ENCODE data around the gene BACH2.
A peak's percentile ranks its signal among the peaks of the same experiment; 100 is the strongest.
"Not testable (repeated sequence)": the region's sequence is repeated elsewhere in the genome, so short reads cannot be mapped to it uniquely, and the experiment has no call there.

Gene BACH2

DNA sequence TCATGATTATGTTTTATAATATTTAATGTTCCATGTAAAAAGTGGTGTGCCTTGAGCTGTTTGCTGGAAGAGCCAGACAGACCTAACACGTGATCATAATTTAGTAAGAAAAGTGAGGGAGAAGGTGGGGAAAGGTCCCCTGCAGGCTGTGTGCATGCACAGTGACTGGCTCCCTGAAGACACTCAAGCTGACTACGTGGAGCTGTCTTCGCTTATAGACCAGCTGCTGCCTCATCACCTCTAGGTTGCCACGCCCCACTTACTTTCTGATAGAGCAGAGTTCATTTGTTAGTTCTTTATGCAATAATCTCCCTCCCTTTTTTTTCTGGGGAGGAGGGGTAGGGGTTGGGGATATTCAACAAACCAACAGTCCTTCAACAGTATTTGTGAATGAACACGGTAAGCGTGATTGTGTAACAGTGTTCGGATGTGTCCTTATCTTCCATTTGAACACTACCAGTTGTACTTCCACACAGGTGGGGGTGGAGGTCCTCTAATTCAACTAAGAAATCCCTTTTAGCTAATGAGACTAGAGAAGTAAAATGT lies 157.3 kb downstream of the BACH2 start:
- H3K79me2 ChIP-seq (ENCODE audit: control insufficient read depth, insufficient read depth, low read length, unreplicated experiment), result no peaks in the 10 kb centered on the region
- H3K27ac ChIP-seq (ENCODE audit: low read depth, low read length), result no peak overlapping the region

GRCh38 chr6:90136837-90137568 lies 159.6 kb downstream of the BACH2 start:
- no peak overlapping the region for H3K4me3 ChIP-seq (ENCODE audit: low read depth, low read length)
- no peaks in the 10 kb centered on the region for H3K79me2 ChIP-seq (ENCODE audit: control insufficient read depth, insufficient read depth, low read length, unreplicated experiment)
- no peak overlapping the region for H2AFZ ChIP-seq (ENCODE audit: low read length, unreplicated experiment)
- no peaks in the 10 kb centered on the region for H3K36me3 ChIP-seq (ENCODE audit: insufficient read depth, low read length)
- H3K27me3 ChIP-seq (ENCODE audit: insufficient read depth, low read length), result no peaks in the 10 kb centered on the region
- H3K27ac ChIP-seq (ENCODE audit: low read depth, low read length), result no peak overlapping the region
- H3K4me1 ChIP-seq (ENCODE audit: control insufficient read depth, insufficient read depth, low read length, unreplicated experiment), result peaks cover 10% of the 10 kb centered on the region

More for the DNA sequence above, 157.3 kb downstream of the BACH2 start:
- Histone ChIP-seq H2AFZ (ENCODE audit: low read length, unreplicated experiment) (no peak overlapping the region), H3K36me3 (ENCODE audit: insufficient read depth, low read length) (no peaks in the 10 kb centered on the region), H3K27me3 (ENCODE audit: insufficient read depth, low read length) (peaks cover 6% of the 10 kb centered on the region; the same call in 1 of the 2 replicates), H3K4me1 (ENCODE audit: control insufficient read depth, insufficient read depth, low read length, unreplicated experiment) (peaks cover 10% of the 10 kb centered on the region), H3K4me3 (ENCODE audit: low read depth, low read length) (no peak overlapping the region)

DNA sequence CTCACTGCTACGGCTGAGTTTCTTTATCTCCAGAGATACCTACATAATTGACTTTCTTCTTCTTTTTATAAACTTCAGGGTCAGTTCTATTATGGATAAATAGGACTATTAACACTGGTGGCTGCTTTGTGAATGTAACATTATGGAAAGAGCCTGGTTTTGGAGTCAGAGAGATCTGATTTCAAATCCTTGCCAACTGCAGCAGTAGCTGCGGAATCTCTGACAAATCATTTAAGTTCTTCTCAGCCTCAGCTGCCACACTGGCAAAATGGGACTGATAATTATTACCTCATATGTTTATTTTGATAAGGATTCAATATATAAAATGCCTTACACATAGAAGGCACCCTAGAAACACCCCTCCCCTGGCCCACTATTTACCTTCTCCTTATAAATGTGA lies 160.5 kb downstream of the BACH2 start:
- Histone ChIP-seq H3K27ac (ENCODE audit: low read depth, low read length) (no peak overlapping the region), H3K27me3 (ENCODE audit: insufficient read depth, low read length) (no peaks in the 10 kb centered on the region), H2AFZ (ENCODE audit: low read length, unreplicated experiment) (peak overlapping the region; percentile 6), H3K36me3 (ENCODE audit: insufficient read depth, low read length) (no peaks in the 10 kb centered on the region), H3K4me1 (ENCODE audit: control insufficient read depth, insufficient read depth, low read length, unreplicated experiment) (peaks cover 10% of the 10 kb centered on the region), H3K79me2 (ENCODE audit: control insufficient read depth, insufficient read depth, low read length, unreplicated experiment) (no peaks in the 10 kb centered on the region), H3K4me3 (ENCODE audit: low read depth, low read length) (no peak overlapping the region)

DNA sequence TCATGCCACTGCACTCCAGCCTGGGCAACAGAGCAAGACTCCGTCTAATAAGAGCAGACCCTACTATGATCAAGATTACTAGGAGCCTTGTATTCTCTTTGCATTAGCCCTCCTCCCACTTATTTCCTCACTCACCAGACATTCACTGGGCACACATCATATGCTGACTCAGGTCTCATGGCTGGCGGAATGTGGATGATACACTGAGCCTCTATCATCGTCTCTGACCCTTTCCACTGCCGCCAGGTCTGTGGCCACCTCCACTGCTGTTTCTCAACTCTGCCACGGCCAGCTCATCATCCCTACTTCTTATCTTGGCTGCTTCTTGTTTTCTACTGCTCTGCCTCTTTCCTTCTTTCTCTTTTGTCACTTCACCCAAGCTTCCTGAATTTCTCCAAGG lies 161.0 kb downstream of the BACH2 start:
- Histone ChIP-seq H3K79me2 (ENCODE audit: control insufficient read depth, insufficient read depth, low read length, unreplicated experiment) (no peaks in the 10 kb centered on the region), H3K4me1 (ENCODE audit: control insufficient read depth, insufficient read depth, low read length, unreplicated experiment) (peaks cover 10% of the 10 kb centered on the region), H3K27me3 (ENCODE audit: insufficient read depth, low read length) (no peaks in the 10 kb centered on the region), H3K36me3 (ENCODE audit: insufficient read depth, low read length) (no peaks in the 10 kb centered on the region), H3K4me3 (ENCODE audit: low read depth, low read length) (no peak overlapping the region), H3K27ac (ENCODE audit: low read depth, low read length) (no peak overlapping the region), H2AFZ (ENCODE audit: low read length, unreplicated experiment) (peak overlapping the region; percentile 6)

DNA sequence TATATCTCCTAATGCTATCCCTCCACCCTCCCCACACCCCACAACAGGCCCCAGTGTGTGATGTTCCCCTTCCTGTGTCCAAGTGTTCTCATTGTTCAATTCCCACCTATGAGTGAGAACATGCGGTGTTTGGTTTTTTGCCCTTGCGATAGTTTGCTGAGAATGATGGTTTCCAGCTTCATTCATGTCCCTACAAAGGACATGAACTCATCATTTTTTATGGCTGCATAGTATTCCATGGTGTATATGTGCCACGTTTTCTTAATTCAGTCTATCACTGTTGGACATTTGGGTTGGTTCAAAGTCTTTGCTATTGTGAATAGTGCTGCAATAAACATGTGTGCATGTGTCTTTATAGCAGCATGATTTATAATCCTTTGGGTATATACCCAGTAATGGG lies 163.0 kb downstream of the BACH2 start:
- H2AFZ ChIP-seq (ENCODE audit: low read length, unreplicated experiment); H3K27me3 ChIP-seq (ENCODE audit: insufficient read depth, low read length); H3K4me3 ChIP-seq (ENCODE audit: low read depth, low read length); H3K4me1 ChIP-seq (ENCODE audit: control insufficient read depth, insufficient read depth, low read length, unreplicated experiment); H3K27ac ChIP-seq (ENCODE audit: low read depth, low read length); H3K79me2 ChIP-seq (ENCODE audit: control insufficient read depth, insufficient read depth, low read length, unreplicated experiment); H3K36me3 ChIP-seq (ENCODE audit: insufficient read depth, low read length): not testable (repeated sequence)

DNA sequence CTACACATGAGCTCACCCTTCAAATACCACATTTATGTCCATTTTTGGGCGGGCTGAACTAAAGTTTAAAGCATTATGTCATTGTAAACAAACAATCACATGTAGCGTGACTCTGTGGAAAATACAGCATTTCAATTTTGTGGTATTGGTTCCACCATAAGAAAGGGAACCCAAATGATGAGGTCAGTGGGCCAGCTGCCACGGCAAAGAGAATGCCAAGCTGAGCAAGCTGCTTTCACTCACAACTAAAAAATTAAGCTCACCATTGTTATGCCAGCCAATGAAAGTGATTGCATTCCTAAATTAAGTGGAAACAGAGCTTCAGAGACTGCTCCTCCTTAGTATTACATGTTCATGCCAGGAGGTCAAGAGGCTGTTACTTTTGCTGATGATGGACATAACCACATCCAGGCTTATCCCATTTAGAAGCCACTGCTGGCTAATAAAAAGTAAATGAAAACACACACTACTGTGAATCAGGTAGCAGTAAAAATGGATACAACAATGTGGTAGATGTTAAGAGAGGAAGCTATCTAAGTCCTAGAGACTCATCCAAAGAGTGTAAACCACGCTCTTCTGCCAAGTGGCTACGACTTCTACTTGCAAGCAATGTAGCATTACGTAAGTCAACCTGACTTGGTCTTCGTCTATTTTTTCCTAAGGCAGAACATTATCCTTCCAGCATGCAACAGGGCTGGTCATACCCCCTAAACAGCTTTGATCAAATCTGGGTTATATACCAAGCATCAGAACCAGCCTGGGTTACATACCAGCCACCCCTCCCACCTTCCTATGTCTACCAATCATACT lies 164.8 kb downstream of the BACH2 start:
- peaks cover 10% of the 10 kb centered on the region for H3K4me1 ChIP-seq (ENCODE audit: control insufficient read depth, insufficient read depth, low read length, unreplicated experiment)
- H3K4me3 ChIP-seq (ENCODE audit: low read depth, low read length), result no peak overlapping the region
- H3K79me2 ChIP-seq (ENCODE audit: control insufficient read depth, insufficient read depth, low read length, unreplicated experiment), result no peaks in the 10 kb centered on the region
- no peaks in the 10 kb centered on the region for H3K27me3 ChIP-seq (ENCODE audit: insufficient read depth, low read length)
- H2AFZ ChIP-seq (ENCODE audit: low read length, unreplicated experiment), result no peak overlapping the region
- no peaks in the 10 kb centered on the region for H3K36me3 ChIP-seq (ENCODE audit: insufficient read depth, low read length)
- H3K27ac ChIP-seq (ENCODE audit: low read depth, low read length), result no peak overlapping the region

DNA sequence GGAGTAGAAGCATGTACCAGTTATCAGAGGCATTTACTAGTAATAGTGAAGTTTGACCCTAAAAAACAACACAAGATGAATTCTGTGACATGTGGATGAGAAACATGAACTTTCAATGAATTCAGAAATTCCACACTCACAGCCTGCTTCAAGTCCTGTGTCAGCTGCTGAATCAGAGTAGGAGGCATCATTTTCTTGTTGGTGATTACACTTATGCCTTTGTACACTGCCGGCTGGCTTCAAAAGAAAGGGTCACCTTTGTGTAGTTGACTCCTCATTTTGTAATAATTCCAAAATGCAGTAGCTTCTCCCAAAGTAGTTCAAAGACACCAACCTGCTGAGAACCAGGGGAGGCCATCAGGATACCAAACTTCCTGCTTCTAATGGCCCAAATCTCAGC lies 165.5 kb downstream of the BACH2 start:
- Histone ChIP-seq H3K27me3 (ENCODE audit: insufficient read depth, low read length) (no peaks in the 10 kb centered on the region), H3K4me3 (ENCODE audit: low read depth, low read length) (no peak overlapping the region), H2AFZ (ENCODE audit: low read length, unreplicated experiment) (no peak overlapping the region), H3K27ac (ENCODE audit: low read depth, low read length) (no peak overlapping the region), H3K79me2 (ENCODE audit: control insufficient read depth, insufficient read depth, low read length, unreplicated experiment) (no peaks in the 10 kb centered on the region), H3K36me3 (ENCODE audit: insufficient read depth, low read length) (no peaks in the 10 kb centered on the region), H3K4me1 (ENCODE audit: control insufficient read depth, insufficient read depth, low read length, unreplicated experiment) (peaks cover 9% of the 10 kb centered on the region)

DNA sequence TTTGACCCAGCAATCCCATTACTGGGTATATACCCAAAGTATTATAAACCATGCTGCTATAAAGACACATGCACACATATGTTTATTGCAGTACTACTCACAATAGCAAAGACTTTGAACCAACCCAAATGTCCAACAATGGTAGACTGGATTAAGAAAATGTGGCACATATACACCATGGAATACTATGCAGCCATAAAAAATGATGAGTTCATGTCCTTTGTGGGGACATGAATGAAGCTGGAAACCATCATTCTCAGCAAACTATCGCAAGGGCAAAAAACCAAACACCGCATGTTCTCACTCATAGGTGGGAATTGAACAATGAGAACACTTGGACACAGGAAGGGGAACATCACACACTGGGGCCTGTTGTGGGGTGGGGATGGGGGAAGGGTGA lies 168.0 kb downstream of the BACH2 start:
- not testable (repeated sequence) for H2AFZ ChIP-seq (ENCODE audit: low read length, unreplicated experiment); H3K4me1 ChIP-seq (ENCODE audit: control insufficient read depth, insufficient read depth, low read length, unreplicated experiment); H3K36me3 ChIP-seq (ENCODE audit: insufficient read depth, low read length); H3K4me3 ChIP-seq (ENCODE audit: low read depth, low read length); H3K27me3 ChIP-seq (ENCODE audit: insufficient read depth, low read length); H3K27ac ChIP-seq (ENCODE audit: low read depth, low read length); H3K79me2 ChIP-seq (ENCODE audit: control insufficient read depth, insufficient read depth, low read length, unreplicated experiment)

GRCh38 chr6:90127595-90127994 lies 169.0 kb downstream of the BACH2 start:
- Histone ChIP-seq H2AFZ (ENCODE audit: low read length, unreplicated experiment) (no peak overlapping the region), H3K27ac (ENCODE audit: low read depth, low read length) (no peak overlapping the region), H3K4me1 (ENCODE audit: control insufficient read depth, insufficient read depth, low read length, unreplicated experiment) (no peaks in the 10 kb centered on the region), H3K79me2 (ENCODE audit: control insufficient read depth, insufficient read depth, low read length, unreplicated experiment) (no peaks in the 10 kb centered on the region), H3K4me3 (ENCODE audit: low read depth, low read length) (no peak overlapping the region), H3K36me3 (ENCODE audit: insufficient read depth, low read length) (no peaks in the 10 kb centered on the region), H3K27me3 (ENCODE audit: insufficient read depth, low read length) (no peaks in the 10 kb centered on the region)

GRCh38 chr6:90126839-90127238 lies 169.8 kb downstream of the BACH2 start:
- Histone ChIP-seq H2AFZ (ENCODE audit: low read length, unreplicated experiment) (no peak overlapping the region), H3K36me3 (ENCODE audit: insufficient read depth, low read length) (no peaks in the 10 kb centered on the region), H3K27me3 (ENCODE audit: insufficient read depth, low read length) (no peaks in the 10 kb centered on the region), H3K4me1 (ENCODE audit: control insufficient read depth, insufficient read depth, low read length, unreplicated experiment) (no peaks in the 10 kb centered on the region), H3K79me2 (ENCODE audit: control insufficient read depth, insufficient read depth, low read length, unreplicated experiment) (no peaks in the 10 kb centered on the region), H3K4me3 (ENCODE audit: low read depth, low read length) (no peak overlapping the region), H3K27ac (ENCODE audit: low read depth, low read length) (no peak overlapping the region)

DNA sequence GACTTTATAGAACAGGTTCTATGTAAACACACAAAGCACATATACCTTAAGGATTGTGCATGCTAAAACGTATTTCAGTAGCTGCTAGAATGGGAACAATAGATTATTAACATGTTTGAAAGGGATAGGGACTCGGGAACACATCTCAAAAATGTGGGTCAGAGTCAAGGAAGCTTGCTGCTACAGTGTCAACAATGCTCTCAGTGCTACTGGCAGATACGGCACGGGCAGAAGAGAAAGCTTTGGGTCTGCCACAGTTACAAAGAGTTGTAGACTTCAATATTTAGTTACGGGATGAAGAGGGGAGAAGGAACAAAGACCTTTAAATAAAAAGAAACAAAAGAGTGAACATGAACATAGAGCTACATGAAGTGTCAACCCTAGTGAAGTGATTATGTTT lies 170.5 kb downstream of the BACH2 start:
- Histone ChIP-seq H3K4me1 (ENCODE audit: control insufficient read depth, insufficient read depth, low read length, unreplicated experiment) (no peaks in the 10 kb centered on the region), H3K36me3 (ENCODE audit: insufficient read depth, low read length) (no peaks in the 10 kb centered on the region), H3K27me3 (ENCODE audit: insufficient read depth, low read length) (no peaks in the 10 kb centered on the region), H3K4me3 (ENCODE audit: low read depth, low read length) (no peak overlapping the region), H3K27ac (ENCODE audit: low read depth, low read length) (no peak overlapping the region), H3K79me2 (ENCODE audit: control insufficient read depth, insufficient read depth, low read length, unreplicated experiment) (no peaks in the 10 kb centered on the region), H2AFZ (ENCODE audit: low read length, unreplicated experiment) (no peak overlapping the region)
